ENCODE results near the gene BRICD5.
A peak's percentile ranks its signal among the peaks of the same experiment; 100 is the strongest.

Gene BRICD5

DNA sequence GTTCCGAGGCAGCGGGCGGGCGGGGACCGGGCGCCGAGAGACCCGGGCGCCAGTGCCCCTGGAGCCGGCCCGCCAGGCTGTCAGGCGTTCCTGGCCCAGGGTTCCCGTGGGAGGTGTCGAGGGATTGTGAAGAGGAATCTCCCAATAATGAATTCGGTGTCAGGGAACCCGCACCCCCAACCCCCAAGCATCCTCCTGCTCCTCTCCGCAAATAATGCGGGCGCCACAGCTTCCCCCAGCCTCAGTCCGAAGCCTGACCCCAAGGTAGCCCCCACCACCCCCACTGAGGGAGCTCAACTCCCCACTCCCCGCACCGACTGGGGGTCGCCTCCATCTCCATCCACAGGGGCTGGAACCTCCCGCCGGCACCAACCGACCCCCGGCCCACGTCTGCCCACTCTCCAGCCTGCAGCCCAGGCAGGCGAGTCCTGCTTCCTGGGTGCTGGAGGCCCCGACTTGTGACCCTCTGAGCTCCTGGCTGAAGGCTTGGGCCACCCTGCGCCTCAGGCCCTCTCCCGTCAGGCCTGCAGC, 13.6 kb downstream of the BRICD5 start:
- no peak for DNase-seq

DNA sequence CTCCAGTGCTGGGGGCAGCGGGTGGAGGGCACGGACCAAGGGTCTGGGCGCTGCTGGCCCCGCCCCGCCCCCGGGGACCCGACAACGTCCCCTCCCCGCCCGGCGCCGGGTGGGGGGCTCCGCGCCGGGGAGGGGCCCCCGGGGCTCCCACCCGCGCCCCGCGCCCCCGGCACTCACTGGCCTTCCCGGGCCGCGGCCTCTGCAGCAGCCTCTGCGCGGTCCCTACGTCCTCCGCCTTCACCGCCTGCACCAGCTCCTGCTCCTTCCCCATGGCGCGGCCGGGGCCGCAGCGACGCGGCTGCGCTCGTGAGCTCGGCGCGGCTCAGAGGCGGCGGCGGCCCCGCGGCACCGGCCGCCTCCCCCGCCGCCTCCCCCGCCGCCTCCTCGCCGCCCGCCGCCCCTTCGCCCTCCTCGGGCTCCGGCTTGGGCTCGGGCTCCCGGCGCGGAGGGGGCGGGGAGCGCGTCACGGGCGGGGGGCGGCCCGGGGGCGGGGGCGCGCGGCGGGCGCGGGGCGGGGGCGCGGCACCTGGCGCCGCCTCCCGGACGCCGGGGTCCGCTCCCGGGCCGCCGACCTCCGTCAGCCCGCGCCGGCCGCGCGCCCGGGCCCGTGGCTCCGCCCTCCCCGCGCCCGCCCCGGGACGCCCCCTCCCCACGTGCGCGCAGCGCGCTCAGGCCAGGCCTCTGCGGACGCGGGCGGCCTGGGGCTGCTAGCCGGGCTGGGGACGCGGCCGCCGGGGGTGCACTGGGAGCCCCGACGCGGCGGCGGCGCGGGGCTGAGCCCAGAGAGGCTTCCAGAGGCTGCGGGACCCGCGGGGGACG, 14.3 kb downstream of the BRICD5 start, which contains the start of gene CASKIN1:
Gene CASKIN1 (minus strand): TSS at position 444 of the 819 bp plus-strand sequence. CDS start 173 bp downstream, at position 271.
- DNase-seq = no peak

DNA sequence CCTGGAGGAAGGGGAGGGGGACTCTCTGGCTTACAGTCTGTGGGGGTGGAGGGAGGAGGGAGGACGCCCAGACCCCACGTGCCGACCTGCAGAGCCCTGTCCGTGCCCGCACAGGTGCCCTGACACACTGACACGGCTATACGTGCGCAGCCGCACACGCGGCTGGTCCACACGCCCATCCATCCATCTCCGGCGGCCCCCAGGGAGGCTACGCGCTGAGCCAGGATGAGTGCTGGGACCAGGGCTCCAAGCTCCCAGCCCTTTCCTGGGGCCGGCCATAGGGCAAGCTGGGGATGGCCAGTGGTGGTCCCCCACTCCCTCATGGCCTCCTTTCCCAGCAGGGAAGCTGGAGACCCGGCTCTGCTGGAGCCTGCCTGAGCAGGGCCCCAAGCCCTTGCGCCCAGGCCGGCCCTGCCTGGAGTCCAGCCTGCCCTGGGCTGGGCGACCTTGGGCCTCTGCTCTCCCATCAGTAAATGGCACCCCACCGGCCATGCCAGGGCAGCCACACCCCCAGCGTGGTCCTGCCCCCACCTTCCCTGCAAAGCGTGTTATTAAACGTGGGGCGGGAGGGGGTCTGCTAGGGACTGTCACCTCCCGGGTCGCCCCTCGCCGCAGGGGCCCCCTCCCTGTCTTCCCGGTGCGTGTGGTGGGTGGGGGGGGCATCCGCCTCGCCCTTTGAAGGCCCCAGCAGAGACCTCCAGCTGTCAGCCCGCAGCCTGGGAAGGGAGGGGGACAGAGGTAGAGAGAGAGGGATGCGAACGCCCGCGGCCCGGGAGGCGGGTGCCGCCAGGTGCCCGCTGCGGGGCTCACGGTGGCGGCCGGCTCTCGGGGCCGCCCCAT, 15.1 kb downstream of the BRICD5 start:
- DNase-seq = no peak

- DNase-seq = peak; percentile 22
Measured at GRCh38 chr16:2194852-2195321, 15.8 kb downstream of the BRICD5 start.

DNA sequence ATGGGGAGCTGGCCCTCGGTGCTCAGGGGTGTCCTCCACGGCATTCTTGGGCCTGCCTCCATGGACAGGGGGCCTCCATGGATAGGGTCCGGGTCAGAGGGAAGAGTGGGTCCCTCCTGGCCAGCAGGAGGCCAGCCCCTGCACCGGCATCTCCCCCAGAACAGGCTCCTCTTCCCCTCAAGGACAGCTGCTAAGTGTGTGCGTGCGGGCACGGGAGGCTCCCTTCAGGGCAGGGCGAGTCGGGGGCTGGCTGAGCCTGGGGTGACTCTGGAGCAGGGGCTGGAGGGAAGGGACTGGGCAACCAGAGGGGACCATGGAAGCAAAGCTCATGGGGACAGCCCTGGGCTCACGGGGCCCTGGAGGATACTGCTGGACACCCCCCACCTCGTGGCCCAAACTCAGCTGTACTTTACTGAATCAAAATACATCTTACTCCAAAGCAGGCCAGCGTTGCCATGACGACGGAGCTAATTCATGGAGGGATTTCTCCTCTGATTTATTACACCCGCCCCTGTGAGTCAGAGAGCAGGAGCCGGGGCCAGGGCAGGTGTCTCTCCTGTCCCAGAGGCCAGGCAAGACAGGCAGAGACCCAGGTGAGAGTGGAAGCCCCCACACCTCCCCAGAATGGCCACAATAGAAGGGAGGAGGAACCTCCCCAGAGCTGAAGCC, 16.4 kb downstream of the BRICD5 start:
- DNase-seq = no peak

GRCh38 chr16:2191446-2191706, 19.3 kb downstream of the BRICD5 start:
- DNase-seq = no peak

- DNase-seq = no peak
Measured at GRCh38 chr16:2190659-2191445, 19.8 kb downstream of the BRICD5 start.

GRCh38 chr16:2190002-2190658, 20.5 kb downstream of the BRICD5 start:
- DNase-seq = no peak

GRCh38 chr16:2189252-2189893, 21.3 kb downstream of the BRICD5 start:
- DNase-seq = no peak

DNA sequence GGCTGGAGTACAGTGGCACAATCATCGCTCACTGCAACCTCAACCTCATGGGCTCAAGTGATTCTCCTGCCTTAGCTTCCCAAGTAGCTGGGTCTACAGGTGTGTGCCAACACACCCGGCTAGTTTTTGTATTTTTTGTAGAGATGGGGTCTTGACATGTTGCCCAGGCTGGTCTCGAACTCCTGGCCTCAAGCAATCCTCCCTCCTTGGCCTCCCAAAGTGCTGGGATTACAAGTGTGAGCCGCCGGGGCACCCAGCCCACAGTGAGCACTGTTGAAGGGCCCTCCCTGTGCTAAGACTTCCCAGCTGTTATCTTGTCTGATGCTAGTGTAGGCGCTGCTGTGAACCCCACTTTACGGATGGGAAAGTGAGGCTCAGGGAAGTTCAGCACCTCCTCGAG, 22.3 kb downstream of the BRICD5 start:
- DNase-seq = no peak

DNA sequence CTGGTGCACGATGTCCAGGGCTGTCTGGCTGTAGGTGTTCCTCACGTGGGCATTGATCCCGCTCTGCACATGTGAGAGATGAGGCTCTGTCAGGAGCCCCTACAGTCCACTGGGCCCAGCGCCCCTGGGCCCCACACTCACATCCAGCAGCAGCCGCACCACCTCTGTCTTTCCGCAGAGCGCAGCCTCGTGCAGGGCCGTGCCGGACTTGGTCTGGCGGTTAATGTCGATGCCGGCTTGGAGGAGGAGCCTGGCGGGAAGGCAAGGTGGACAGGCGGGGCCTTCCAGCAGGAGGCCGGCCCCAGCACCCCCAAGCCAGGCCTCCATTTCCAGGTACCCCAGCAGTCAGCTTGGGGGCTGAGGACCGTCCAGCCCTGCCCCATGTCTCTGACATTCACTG, 23.5 kb downstream of the BRICD5 start:
- no peak for DNase-seq

- DNase-seq = no peak
Measured at GRCh38 chr16:2186505-2186904, 24.2 kb downstream of the BRICD5 start.

GRCh38 chr16:2186064-2186463, 24.6 kb downstream of the BRICD5 start:
- no peak for DNase-seq

DNA sequence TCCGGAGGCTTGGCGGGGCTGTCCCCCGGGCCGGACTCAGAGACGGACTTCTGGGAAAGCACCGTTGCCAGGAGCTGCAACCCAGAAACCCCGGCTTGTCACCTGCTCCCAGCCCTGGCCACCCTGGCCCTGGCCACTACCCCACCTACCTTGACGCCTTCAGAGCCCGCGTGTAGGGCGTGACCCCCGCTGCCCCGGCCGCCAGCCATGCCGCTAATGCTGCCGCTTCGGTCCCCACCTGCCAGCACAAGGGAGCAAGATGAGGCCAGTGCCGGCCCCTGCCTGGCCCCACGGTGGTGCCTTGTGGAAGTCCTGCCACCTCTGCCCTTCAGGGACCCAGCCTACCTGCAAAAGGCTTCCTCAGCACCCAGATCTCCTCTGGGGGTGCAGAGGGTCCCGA, 25.7 kb downstream of the BRICD5 start:
- no peak for DNase-seq

GRCh38 chr16:2184346-2184745, 26.3 kb downstream of the BRICD5 start:
- no peak for DNase-seq

GRCh38 chr16:2183671-2184070, 27.0 kb downstream of the BRICD5 start:
- DNase-seq = no peak

DNA sequence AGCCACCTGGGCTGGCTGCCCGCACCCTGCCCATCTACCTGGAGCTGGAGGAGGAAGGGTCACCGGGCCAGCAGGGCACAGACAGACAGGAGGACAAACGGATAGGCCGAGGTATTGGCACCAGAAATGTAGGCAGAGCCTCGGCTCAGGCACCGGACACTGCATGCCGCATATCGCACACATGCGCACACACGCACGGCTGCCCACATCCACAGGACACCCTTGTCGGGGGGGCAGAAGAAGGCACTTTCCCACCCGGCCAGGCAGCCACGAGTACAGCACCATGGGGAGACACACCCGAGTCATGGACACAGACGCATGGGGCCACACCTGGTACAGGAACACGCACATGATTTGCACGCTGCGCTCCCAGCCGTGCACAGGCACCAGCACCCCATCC, 28.7 kb downstream of the BRICD5 start:
- no peak for DNase-seq

DNA sequence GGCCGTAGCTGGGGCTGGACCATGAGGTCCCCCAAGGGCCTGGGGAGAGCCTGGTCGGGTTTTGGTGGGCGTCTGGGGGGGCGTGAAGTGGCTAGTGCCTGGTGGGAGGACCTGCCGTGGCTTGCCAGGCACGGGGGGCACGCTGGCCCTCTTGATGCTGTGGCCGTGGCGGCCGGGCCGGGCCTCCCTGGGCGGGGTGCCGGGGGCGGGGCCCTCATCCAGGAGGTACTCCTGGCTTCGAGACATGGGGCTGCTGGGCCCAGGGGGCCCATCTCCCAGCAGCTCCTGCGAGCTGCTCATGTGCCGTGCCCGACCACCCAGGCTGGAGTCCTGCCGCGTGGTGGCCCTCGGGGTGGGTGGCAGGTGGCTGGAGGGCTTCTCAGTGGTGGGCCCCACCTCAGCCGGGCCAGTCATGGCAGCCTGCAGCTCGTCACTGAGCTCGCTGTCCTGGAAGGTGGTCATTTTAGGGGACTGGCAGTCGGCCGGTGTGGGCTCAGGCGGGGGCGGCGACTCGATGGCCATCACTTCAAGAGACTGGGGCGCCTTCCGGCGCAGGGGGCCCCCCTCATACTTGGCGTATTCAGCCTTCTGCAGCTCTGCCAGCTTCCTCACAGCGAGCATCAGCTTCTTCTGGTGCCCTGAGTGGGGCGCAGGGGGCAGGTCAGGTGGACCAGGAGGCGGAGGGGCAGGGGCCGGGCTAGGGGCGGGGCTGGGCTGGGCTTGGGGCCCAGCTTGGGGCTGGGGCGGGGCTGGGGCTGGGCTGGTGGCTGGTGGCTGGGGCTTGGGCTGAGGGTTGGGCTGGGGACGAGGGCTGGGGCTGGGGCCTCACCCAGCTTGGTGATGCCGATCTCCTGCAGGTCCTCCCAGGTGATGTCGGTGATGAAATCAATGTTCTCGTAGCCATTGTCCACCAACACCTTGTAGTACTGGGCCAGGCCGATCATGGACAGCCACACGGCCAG, 29.4 kb downstream of the BRICD5 start:
- DNase-seq = no peak

- no peak for DNase-seq
Measured at GRCh38 chr16:2180461-2180860, 30.2 kb downstream of the BRICD5 start.

DNA sequence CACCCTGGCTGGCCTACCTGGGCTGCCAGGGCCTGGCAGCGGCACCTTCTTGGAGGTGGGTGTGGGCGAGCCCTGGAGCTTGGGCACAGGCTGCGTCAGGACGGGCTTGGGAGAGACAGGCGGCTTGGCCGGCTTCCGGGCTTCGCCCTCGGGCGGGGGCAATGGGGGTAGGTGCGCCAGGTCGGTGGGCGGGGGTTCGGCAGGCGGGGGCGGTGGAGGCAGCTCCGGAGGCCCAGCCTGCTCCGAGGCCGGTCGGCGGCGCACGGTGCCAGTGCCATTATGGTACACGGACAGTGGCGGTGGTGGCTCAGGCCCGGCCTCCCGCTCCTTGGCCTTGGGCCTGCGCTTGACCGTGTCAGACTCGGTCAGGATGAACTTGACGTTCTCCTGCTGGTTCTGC, 31.1 kb downstream of the BRICD5 start:
- DNase-seq = no peak
